ENCODE measurements around the gene XYLT1. TPM values are rescaled to one million over a fixed set of nuclear protein-coding genes. Genes with fewer than 3 reads are reported as not detected.

The XYLT1 gene
- total and polyA plus RNA-seq, 9 of the 15 experiments (the other 6 are each of a cell fraction or from before 2014, with no cell fraction given) = 0.03 to 0.09 (median 0.08) TPM; not detected in 6

GRCh38 chr16:17446661-17447060 lies 24.1 kb downstream of the XYLT1 start:
- ATAC-seq (no peak), DNase-seq (ENCODE audit: extremely low read depth in 1 of 4, low spot score in 3 of 4) (no peak), FAIRE-seq (no peak)
- H3K27ac ChIP-seq (ENCODE audit: extremely low read depth, low read depth, low read length) = no peak overlapping the region
- CTCF ChIA-PET (ENCODE audit: low intra/inter-chr PET ratio) = no interaction called here
- TF ChIP-seq CUX1 (CRISPR knock-in tag; IDR thresholded peaks at IDR 0.05) (no peak), ZNF717 (CRISPR knock-in tag; IDR thresholded peaks at IDR 0.05) (no peak), NFE2 (IDR thresholded peaks at IDR 0.05; ENCODE audit: low read depth) (no peak), ESRRA (IDR thresholded peaks at IDR 0.05; ENCODE audit: borderline replicate concordance, low read depth) (no peak)
- WGBS (ENCODE audit: insufficient coverage, low coverage, missing lambda C conversion rate) = 0% methylated on average over 8 of the region's 10 CpGs
- H3K27me3 ChIP-seq (ENCODE audit: control insufficient read depth in 2 of 2, insufficient read depth in 2 of 2, low read length in 2 of 2) = peaks cover 5 to 10% of the 10 kb centered on the region in 2 experiments; a peak in 3 of 5 replicates
- no TSS peak for BruUV-seq (replicated peaks)
- H2AFZ ChIP-seq (ENCODE audit: low read depth, low read length) = no peak overlapping the region
- in situ Hi-C loops (cut with MboI) = no loop called here
- no peaks in the 10 kb centered on the region for H3K79me2 ChIP-seq (ENCODE audit: control insufficient read depth, insufficient read depth, low read length)
- H3K36me3 ChIP-seq (ENCODE audit: control insufficient read depth, insufficient read depth, low read length) = no peaks in the 10 kb centered on the region
- H3K9me1 ChIP-seq (ENCODE audit: control insufficient read depth, insufficient read depth, low read length) = no peaks in the 10 kb centered on the region
- no peaks in the 10 kb centered on the region for H3K4me1 ChIP-seq (replicated peaks in 1 of 2; ENCODE audit: control insufficient read depth in 2 of 2, insufficient read depth in 2 of 2, low read length in 2 of 2)
- no peaks in the 10 kb centered on the region for H3K9me3 ChIP-seq (replicated peaks; ENCODE audit: control insufficient read depth, insufficient read depth, low read depth, low read length)
- POLR2A ChIA-PET = interaction anchor here (0.6 kb wide), 1 partner anchor 165 kb away, joined by 3 read pairs; no protein-coding TSS in a partner anchor
- no peaks in the 10 kb centered on the region for H4K20me1 ChIP-seq (replicated peaks; ENCODE audit: control insufficient read depth, insufficient read depth, low read length)
- intact Hi-C loops (cut with micrococcal nuclease) = no loop called here
- H3K4me3 ChIP-seq = no peak overlapping the region
- H3K4me2 ChIP-seq (ENCODE audit: insufficient read depth, low read length) = no peak overlapping the region
- H3K9ac ChIP-seq (ENCODE audit: insufficient read depth in 1 of 2, low read depth in 2 of 2, low read length in 2 of 2) = no peak overlapping the region

Measured in K562 (cell line).